NCI-H2107 treated with DMSO at 0.1 percent for 48 hours (cell line): Measurements from ENCODE around the gene MYO16.
A peak's percentile ranks its signal among the peaks of the same experiment; 100 is the strongest.
"Not testable (repeated sequence)": the region's sequence is repeated elsewhere in the genome, so short reads cannot be mapped to it uniquely, and the experiment has no call there.

ENCODE experiments used
- DNase-seq: peaks from one replicate; lab custom pipeline; 2025; ENCODE audit not compliant: unreplicated experiment; lab: John Stamatoyannopoulos, UW

Gene MYO16

GRCh38 chr13:109217510-109217909 lies 588.1 kb downstream of the MYO16 start:
- not testable (repeated sequence) for DNase-seq

- DNase-seq = no peak
Observed at GRCh38 chr13:109220631-109221030, 591.2 kb downstream of the MYO16 start.

DNA sequence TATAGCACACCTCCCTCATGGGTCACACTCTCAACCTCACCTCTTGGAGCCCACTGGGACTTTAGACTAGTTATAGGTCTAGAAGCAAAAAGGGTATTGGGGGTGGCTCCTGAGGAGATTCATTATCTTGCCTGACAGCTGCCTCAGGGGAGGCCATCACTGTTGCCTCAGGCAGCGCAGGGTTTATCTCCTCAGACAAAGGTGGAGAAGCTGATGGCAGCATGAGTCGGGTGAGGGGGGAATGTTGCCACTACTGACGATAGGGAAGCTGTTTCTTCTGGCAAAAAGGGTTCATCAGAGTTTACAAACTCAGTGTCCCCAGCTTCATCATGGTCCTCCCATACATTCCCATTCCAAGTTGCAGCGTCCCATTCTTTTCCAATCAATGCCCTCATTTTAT lies 594.6 kb downstream of the MYO16 start:
- no peak for DNase-seq

- no peak for DNase-seq
Observed at GRCh38 chr13:109226631-109227030, 597.2 kb downstream of the MYO16 start.

- DNase-seq = no peak
Observed at GRCh38 chr13:109227344-109227940, 598.0 kb downstream of the MYO16 start.

- DNase-seq = no peak
Observed at GRCh38 chr13:109228211-109228610, 598.8 kb downstream of the MYO16 start.

GRCh38 chr13:109231888-109232287 lies 602.5 kb downstream of the MYO16 start:
- no peak for DNase-seq

GRCh38 chr13:109233293-109233692 lies 603.9 kb downstream of the MYO16 start:
- DNase-seq = no peak

DNA sequence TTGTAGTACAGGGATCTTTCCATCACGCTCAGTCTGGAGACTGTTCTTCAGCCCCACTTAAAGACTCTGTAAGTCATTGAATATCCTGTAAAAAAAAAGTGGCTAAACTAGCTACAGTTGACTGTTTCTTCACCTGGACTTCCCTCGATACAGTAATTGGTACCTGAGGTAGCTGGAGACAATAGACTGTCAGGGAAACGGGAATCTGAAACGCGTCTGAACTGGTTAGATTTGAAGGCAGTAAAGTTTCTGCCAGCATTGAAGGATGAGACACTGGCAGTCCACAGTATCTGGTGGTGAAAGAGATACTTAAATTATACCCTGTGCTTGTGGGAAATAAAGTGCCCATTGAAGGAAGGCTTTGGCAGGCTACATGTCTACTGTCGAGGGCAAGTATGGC lies 606.5 kb downstream of the MYO16 start:
- DNase-seq = no peak

DNA sequence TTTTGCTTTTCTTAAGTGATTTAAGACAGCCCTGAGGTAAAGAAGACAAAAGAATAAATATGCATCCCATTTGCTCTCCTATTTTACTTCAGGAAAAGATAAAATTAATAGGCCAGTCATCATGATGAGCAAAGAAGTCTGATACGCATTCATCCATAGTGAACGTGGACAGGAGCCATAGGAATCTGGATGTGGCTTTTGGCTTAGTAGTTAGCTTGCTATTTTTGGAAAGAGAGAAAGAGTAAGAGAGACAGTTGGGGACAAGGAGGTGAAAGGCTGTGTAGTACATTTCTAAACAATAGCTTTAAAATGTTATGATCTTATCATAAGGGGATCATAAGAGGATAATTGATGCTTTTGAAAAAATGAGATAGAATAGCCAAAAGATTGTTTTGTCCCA lies 611.7 kb downstream of the MYO16 start:
- no peak for DNase-seq

GRCh38 chr13:109243311-109243951 lies 614.0 kb downstream of the MYO16 start:
- DNase-seq = peak; percentile 9

DNA sequence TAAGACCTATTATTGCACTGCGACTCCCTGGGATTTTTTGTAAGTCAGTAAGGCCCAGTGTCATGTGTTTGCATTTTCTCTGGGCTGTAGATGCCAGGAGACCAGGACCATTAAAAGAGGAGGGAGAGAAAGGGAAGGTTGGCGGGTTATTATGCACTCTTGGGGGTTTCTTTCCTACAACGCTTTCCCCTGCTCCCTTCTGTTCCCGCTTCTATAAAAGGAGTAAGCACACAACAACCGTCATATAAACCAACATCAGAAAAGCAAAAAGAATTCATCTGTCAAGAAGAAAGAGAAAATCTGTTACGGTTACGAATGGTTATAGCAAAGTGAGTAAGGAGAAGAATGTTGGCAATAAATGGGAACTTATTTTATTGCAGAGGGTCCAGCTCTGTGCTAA lies 615.2 kb downstream of the MYO16 start:
- DNase-seq = no peak

DNA sequence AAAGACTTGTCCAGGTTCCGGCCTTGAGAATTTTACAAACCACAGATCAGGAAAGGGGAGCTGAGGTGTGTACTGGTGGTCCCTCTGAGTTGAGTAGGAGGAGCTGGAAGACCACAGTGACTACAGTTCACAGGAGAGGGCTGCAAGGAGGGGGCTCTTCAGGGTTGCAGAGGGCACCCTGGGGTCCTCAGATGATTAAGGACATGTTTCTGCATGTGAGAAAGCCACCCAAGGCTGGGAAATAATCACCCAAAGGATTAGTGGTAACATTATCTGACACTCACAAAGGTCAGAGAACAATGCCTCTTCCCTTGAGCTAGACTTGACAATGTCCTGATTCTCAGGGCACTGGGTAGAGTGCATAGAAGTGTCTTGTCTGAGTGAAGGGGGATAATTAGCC lies 616.6 kb downstream of the MYO16 start:
- no peak for DNase-seq

DNA sequence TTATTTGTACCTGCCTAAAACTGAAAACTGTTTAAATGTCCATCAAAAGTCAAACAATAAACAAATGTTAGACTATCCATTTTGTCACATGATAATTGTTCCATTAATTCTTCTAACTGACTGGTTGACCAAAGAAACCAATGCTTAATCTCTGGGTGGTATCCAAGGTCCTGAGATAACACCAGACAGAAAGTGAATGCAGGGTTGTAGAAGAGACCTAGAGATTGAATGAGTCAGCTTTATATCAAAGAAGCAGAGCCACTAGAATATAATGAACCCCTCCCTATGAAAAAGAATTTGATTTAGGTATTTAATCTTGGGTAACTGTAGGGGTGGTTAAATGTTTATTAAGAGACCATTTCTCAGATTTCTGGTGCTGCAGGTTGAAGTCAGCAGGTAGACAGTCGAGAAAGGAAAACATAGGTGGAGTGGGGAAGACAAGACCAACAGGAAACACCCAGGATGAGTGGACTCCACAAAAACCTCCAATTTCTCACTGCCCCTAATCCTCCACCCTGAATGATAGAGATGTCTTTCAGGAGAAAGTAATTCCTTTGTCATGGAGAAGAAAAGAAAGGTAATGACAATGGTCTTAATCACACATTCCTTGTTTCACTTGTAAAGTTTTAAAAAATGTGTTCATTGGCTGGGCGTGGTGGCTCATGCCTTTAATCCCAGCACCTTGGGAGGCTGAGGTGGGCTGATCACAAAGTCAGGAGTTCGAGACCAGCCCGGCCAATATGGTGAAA lies 620.5 kb downstream of the MYO16 start:
- no peak for DNase-seq

DNA sequence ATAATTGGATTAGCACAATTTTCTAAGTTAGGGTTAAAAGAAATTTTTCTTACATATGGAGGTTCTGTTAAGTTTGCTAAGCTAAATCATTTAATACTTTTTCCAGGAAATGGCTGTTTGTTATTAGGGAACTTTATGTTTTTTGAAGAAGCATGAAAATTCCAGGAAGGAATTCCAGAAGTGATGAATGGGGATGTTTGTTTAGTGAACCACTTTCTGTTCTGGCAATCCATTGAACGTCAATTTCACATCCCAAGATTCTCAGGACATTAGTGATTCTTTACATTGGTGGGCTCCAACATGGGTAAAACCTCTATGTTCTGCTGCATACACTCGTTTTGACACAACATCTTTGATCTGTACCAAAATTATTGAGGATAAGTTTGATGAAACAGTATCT lies 622.5 kb downstream of the MYO16 start:
- no peak for DNase-seq

- DNase-seq = no peak
Observed at GRCh38 chr13:109253316-109253715, 623.9 kb downstream of the MYO16 start.

- no peak for DNase-seq
Observed at GRCh38 chr13:109254274-109254673, 624.9 kb downstream of the MYO16 start.

- DNase-seq = no peak
Observed at GRCh38 chr13:109255141-109255856, 625.9 kb downstream of the MYO16 start.

GRCh38 chr13:109256866-109257760 lies 627.7 kb downstream of the MYO16 start:
- DNase-seq = peak; percentile 8
